Right forelimb (tissue), 1 donor: ENCODE data around the gene SMC1B.
"Not testable (repeated sequence)": the region's sequence is repeated elsewhere in the genome, so short reads cannot be mapped to it uniquely, and the experiment has no call there.

ENCODE experiments used
- DNase-seq: peaks from one replicate; pipeline ENCODE4 v3.0.0-alpha.2; 2018

The SMC1B gene

GRCh38 chr22:45418770-45419138, 5.4 kb upstream of the SMC1B start:
- DNase-seq: no peak

DNA sequence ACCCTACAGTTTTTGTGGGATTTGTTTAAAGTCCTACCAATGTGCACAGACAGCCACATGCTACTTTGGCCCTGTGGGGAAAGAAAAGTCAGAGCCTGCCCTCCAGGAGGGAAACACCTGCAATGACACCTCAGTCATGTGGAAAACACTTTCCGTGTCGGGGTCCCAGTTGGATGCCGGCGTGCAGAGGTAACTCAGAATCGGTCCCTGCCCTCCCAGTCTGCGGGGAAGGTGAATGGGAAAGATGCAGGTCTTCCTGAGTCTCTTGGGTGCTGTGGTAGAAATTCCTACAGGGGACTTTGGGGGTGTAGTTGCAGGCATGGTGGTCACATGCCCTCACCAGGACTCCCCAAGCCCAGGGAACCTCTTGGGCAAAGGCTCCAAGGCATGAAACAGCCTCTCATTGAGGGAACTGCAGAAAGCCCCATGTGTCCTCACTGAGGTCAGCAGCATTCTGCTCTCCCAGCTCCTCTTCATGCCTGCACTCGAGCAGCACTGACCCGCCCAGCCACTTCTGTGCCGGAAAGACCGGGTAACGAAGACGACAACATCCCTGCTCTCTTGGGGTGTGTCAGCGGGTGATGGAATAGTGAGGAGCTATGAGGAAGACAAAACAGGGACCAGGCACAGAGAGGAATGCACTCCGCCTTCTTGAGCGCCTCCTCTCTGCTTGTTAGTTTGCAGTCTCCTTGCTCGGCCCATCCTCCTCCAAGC, 4.8 kb upstream of the SMC1B start:
- DNase-seq: no peak

DNA sequence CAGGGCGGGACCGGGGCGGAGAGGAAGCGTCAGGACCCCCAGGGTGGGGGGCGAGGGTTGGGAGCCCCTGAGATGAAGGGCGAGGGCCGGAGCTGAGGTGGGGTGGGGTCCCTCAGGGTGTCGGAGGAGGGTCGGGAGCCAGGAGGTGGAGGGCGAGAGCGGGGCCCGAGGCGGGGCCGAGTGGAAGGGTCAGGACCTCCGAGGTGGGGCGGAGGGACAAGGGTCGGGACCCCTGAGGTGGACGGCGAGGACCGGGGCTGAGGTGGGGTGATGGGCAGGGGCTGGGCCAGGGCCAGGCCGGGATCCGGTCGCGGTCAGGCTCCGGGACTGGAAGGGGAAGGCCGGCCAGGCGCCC, 409 bp downstream of the SMC1B start:
- DNase-seq: no peak

- no peak for DNase-seq
Observed at GRCh38 chr22:45407793-45408192, 5.6 kb downstream of the SMC1B start.

DNA sequence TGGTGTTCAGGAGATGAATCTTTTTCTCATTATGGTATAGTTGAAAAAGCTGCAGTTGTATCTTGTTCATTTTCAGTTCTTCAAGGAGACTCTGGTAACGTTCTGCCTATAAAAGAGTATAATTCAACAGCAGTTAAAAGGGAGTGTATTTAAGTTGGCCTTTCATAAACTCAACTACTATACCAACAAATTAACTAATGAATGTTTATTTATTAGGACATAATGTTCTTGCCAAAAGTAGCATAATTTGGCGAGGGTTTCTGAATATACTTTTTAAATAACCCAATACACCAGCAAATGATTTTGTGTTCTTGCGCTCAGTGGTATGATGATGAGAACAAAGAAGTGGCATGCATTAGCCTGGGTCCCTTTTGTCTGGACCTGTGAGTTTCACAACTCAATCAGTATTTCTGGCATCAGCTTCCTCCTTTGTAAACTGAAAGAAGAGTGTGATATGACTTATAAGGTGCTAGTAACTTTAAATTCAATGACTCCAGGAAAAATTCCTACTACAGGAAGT, 10.9 kb downstream of the SMC1B start:
- no peak for DNase-seq

DNA sequence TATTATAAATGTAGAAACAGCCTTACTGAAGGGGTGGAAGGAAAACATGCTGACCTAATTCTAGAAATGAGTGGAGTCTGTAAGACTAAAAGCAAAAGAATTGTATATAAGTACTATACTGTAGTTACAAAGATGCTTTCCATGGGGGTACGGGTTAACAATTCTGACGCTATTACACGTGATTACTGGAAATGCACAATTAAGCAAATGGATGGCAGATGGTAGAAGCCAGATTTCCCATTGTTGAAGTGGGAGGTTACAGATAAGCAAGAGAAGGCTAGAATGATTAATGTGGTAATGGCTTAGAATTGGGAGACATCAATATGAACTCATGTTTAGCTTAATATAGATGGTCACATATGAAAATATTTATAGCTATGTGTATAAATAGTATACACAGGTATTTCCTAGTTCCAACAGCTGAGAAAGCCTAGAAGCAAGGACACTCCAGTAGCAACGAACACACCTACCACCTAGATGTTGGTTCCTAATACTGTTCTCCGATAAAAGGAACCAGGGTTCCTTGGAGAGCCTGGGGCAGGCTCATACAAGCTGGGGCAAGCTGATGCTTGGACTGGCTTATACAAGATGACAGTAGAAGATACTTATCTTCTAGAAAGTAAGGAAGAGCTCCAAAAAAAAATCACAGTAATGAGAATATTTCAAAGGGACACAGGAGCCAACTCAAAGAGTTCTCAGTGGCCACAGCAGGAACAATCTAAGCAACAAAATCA, 13.5 kb downstream of the SMC1B start:
- no peak for DNase-seq

DNA sequence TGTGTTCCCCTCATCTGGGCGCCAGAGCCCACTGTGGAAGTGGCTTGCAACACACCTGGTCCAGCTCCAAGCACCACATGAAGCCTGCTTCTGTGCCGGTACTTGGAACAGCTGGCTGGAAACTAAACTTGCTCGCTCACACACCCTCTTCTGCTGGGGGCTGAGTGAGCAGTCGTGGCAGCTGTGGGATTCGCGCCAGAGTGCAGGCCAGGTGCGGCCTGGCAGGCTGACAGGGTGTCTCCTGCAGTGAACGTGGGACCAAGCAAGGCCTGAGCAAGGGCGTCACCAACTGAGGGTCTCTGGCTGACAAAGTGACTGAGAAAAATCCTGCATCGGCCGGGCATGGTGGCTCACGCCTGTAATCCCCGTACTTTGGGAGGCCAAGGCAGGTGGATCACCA, 15.2 kb downstream of the SMC1B start:
- DNase-seq: no peak

DNA sequence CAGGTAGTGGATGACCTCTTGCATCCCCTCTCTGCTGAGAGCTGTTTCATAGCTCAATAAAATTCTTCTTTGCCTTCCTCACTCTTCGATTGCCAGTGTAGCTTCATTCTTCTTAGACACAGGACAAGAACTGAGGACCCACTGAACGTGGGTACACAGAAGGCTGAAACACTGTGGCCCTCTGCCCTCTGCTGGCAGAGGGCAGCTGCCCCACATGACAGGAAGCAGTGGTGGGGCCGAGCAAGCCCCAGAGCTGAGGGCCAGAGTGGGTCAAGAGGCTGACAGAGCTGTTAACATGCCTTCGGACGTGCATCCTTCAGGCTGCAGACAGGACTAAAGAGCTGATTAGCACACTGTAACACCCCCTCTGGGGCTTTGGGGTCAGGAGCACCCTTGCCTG, 15.6 kb downstream of the SMC1B start:
- no peak for DNase-seq

GRCh38 chr22:45389546-45389945, 23.9 kb downstream of the SMC1B start:
- no peak for DNase-seq

DNA sequence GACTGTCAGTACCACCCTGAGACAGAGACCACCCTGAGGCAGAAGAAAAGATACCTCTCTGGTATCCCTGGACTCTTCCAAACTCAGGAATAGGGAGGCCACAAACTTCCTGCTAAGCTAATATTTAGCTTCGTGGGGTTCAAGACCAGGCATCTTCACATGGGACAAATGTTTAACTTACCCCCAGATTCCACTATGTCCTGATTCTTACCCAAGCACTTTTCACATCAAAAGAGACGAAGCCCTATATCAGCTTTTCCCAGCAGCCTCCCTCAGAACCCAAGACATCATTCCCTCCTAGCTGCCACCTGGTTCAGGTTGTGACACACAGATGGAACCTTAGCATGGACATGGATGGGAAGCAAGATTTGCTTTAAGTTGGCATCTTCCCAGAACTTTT, 32.1 kb downstream of the SMC1B start:
- DNase-seq: no peak

GRCh38 chr22:45376703-45377102, 36.7 kb downstream of the SMC1B start:
- no peak for DNase-seq

DNA sequence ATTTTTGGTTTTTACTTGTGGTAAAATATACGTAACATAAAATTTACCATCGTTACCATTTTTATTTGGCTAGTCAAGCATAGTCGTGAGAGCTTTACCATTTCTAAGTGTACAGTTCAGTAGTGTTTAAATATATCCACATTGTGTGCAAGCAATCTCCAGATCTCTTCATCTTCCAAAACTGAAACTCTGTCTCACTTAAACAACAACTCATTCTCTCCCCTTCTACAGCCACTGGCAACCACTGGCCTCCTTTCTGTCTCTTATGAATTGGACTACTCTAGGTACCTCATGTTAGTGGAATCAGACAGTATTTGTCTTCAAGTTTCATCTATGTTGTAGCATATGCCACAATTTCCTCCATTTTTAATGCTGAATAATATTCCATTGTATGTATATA, 37.4 kb downstream of the SMC1B start:
- no peak for DNase-seq

GRCh38 chr22:45373592-45373991, 39.8 kb downstream of the SMC1B start:
- DNase-seq: not testable (repeated sequence)

GRCh38 chr22:45366713-45367112, 46.7 kb downstream of the SMC1B start:
- DNase-seq: no peak

- no peak for DNase-seq
Observed at GRCh38 chr22:45359627-45360026, 53.8 kb downstream of the SMC1B start.

DNA sequence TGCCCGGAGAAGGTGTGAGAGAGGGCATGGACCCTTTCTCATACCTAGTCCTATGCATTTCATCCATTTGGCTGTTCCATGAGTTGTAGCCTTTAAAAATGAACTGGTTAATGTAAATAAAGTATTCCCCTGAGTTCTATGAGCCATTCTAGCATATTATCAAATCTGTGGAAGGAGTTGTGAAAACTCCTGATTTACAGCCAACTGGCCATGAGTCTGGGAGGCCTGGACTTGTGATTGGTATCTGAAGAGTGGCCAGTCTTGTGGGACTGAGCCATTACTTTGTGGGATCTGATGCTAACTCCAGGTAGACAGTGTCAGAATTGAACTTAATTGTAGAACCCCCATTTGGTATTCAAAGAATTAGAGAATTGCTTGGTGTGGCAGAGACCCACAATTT, 55.3 kb downstream of the SMC1B start:
- no peak for DNase-seq

GRCh38 chr22:45357490-45357889, 55.9 kb downstream of the SMC1B start:
- no peak for DNase-seq

- DNase-seq: no peak
Observed at GRCh38 chr22:45353786-45354185, 59.6 kb downstream of the SMC1B start.

GRCh38 chr22:45352757-45353156, 60.6 kb downstream of the SMC1B start:
- DNase-seq: not testable (repeated sequence)

- DNase-seq: no peak
Observed at GRCh38 chr22:45351956-45352355, 61.4 kb downstream of the SMC1B start.

DNA sequence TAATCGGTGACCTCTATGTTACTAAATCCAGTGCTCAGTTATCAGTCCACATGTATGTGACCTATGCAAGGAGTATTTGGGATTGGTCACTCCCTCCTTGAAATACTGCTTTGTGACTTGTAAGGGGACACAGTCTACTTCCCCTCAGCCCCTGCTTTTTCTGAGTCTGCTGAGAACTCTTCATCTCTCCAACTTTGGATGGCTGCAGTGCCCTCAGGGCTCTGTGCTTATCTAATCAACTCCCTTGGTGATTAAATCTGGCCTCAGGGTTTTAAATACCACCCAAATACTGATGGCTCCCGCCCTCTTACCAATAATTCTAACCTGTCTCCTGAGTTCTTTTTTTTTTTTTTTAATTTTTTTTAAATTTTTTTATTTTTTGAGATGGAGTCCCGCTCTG, 63.5 kb downstream of the SMC1B start:
- DNase-seq: no peak

- no peak for DNase-seq
Observed at GRCh38 chr22:45344334-45344733, 69.1 kb downstream of the SMC1B start.

GRCh38 chr22:45343143-45343542, 70.3 kb downstream of the SMC1B start:
- DNase-seq: no peak

DNA sequence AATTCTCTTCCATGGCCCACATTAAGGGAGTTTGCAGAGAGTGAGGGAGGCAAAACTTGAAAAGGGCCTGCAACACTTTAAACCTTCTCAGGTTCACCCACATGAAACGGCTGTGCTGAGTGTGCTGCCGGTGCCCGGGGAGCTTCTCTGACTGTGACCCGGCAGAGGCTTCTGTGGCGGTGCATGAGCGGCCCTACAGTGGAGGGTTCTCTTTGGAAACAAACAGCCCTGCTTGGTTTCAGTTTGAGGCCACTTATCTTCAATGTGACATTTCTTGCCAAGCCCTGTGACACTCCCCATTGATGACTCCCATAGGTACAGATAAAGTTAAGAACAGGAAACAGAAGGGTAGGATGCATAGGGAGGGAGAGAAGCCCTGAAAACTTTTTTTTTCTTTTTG, 71.9 kb downstream of the SMC1B start:
- DNase-seq: no peak

DNA sequence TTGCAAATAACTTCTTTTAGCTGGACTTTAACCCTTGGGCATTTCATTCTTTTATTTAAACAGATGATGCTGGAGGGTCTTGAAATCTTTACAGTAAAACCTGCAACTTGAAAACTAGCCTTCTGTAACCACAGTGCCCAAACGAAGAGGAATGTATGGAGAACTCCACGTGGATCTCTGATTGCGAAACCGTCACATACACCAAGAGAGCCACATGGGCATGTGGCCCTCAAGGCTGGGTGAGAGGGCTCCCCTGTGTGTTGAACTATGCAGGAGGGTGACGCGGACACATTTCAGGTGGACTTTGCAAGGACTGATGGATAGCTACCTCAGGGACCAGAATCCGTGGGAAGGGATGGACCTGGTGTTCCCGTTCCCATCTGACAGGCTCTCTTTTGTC, 73.1 kb downstream of the SMC1B start:
- DNase-seq: no peak
